Naive thymus-derived CD8-positive, alpha-beta T cell (primary cell): Measurements from ENCODE around the gene CAMK2D. TPM values are rescaled to one million over a fixed set of nuclear protein-coding genes. Genes with fewer than 3 reads are reported as not detected.

Source experiments
- ATAC-seq, 2 donors: fragments of 150-1000 bp; cut with Tn5 transposase in 1 of 2; sonication (Bioruptor Pico), chemical (Tn5 transposase) in 1 of 2; 1 replicate in 1 of 2; 2 replicates in 1 of 2; pipeline ENCODE4 v1.10.0; 2021; ENCODE audit warnings: mild to moderate bottlenecking in 2 of 2, moderate library complexity in 2 of 2
- POLR2A ChIA-PET: fragments of 350-600 bp; sonication (Branson Sonifier 250); formaldehyde crosslinking; loops from one replicate; lab custom pipeline; 2021; ENCODE audit warnings: antibody characterized with exemption; lab: Charles Lee
- DNase-seq, 10 donors: peaks; one replicate each; pipeline versions ENCODE4 v3.0.0 to v3.0.0-alpha.2; 2020 to 2022
- H3K27ac Mint-ChIP-seq, 10 donors: one replicate each; pipeline ENCODE4 v1.8.0; 2020 to 2022; ENCODE audit warnings: mild to moderate bottlenecking in 10 of 10, mixed read lengths in 10 of 10, moderate library complexity in 4 of 10, inconsistent platforms in 1 of 10
- H3K27me3 Mint-ChIP-seq, 5 donors: one replicate each; pipeline ENCODE4 v1.8.0; 2021 to 2022; ENCODE audit warnings: mixed read lengths in 5 of 5
- H3K36me3 Mint-ChIP-seq, 3 donors: one replicate each; pipeline ENCODE4 v1.8.0; 2020 to 2022; ENCODE audit warnings: mixed read lengths in 3 of 3, mild to moderate bottlenecking in 2 of 3, inconsistent platforms in 1 of 3
- H3K4me1 Mint-ChIP-seq, 4 donors: one replicate each; pipeline ENCODE4 v1.8.0; 2021 to 2022; ENCODE audit warnings: mixed read lengths in 4 of 4
- H3K4me3 Mint-ChIP-seq, 10 donors: one replicate each; pipeline ENCODE4 v1.8.0; 2020 to 2022; ENCODE audit warnings: mild to moderate bottlenecking in 10 of 10, mixed read lengths in 10 of 10, moderate library complexity in 6 of 10, inconsistent platforms in 1 of 10
- H3K9me3 Mint-ChIP-seq, 9 donors: one replicate each; pipeline ENCODE4 v1.8.0; 2020 to 2022; ENCODE audit warnings: mixed read lengths in 9 of 9, mild to moderate bottlenecking in 3 of 9, inconsistent platforms in 1 of 9, moderate library complexity in 1 of 9
- polyA plus RNA-seq, 3 donors: library from polyadenylated mRNA; unstranded; fragments of 300-500 nt; fragmentation: Illumina TruSeq; gene quantifications; one replicate each; pipeline ENCODE4 v1.2.3, GENCODE V29; 2021
- total RNA-seq, 8 experiments: library from RNA in 2 of 8; stranded (reverse) in 2 of 8; gene quantifications; one replicate each; pipeline ENCODE4 v1.2.3 and lab custom pipeline; 2021 to 2026

CAMK2D gene
- total and polyA plus RNA-seq, 5 experiments from 2014 or later, result 10.4 to 40.8 (median 12.0) TPM

DNA sequence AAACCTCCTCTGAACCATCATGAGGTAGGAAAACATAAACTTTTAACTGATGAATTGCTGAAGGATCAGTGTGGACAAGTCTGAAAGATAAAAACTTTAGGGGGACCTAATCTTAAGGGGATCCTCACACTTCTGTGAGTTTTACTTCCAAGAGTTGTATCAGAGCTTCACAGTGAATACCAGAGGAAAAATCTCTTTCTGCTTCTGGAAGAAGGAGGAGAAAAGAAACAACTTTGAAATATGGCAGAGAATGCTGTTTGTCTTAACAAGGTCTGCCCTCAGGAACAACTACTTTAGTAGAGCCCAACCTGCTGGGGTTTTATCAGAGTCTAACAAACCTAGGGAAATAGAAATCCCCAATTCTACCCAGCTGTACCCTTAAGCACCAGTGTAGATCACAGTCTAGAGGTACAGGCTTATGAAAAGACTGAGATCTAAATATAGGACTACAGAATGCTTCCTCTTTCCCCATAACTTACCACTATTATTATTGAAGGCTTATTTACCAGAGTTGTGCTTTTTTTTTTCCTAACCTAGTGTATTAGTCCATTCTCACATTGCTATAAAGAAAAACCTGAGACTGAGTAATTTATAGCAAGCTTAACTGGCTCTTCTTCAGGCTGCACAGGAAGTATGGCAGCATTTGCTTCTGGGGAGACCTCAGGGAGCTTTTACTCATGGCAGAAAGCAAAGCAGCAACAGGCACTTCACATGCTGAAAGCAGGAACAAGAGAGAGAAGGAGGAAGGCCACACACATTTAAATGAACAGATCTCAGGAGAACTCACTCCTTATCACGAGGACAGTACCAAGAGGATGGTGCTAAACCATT is 167.9 kb downstream of the CAMK2D start:
- Mint-ChIP-seq H3K4me3 (peak overlapping the region in 1 of 10 donors; percentile 0), H3K4me1 (peaks cover 26 to 76% (median 58%) of the 10 kb centered on the region in 4 donors), H3K36me3 (peaks cover 9 to 57% (median 44%) of the 10 kb centered on the region in 3 donors), H3K27ac (peak overlapping the region in 3 of 10 donors; percentile 52 to 76 (median 54)), H3K27me3 (no peaks in the 10 kb centered on the region), H3K9me3 (peaks cover 0 to 5% (median 0%) of the 10 kb centered on the region in 9 donors)
- DNase-seq, result no peak
- POLR2A ChIA-PET, result no interaction called here
- no peak for ATAC-seq

- no peak for DNase-seq
- no peak for ATAC-seq
- POLR2A ChIA-PET, result interaction anchor here (0.8 kb wide), 1 partner anchor 14 kb away, joined by 3 read pairs; no protein-coding TSS in a partner anchor
- Mint-ChIP-seq H3K36me3 (peaks cover 9 to 45% (median 42%) of the 10 kb centered on the region in 3 donors), H3K4me1 (peaks cover 22 to 70% (median 50%) of the 10 kb centered on the region in 4 donors), H3K9me3 (peaks cover 0 to 6% (median 0%) of the 10 kb centered on the region in 9 donors), H3K4me3 (no peak overlapping the region), H3K27ac (no peak overlapping the region), H3K27me3 (no peaks in the 10 kb centered on the region)
Measured at GRCh38 chr4:113591982-113592381, 169.6 kb downstream of the CAMK2D start.

GRCh38 chr4:113588895-113589668 is 172.5 kb downstream of the CAMK2D start:
- peaks cover 0 to 6% (median 0%) of the 10 kb centered on the region in 9 donors for H3K9me3 Mint-ChIP-seq
- DNase-seq, result no peak
- no peak for ATAC-seq
- POLR2A ChIA-PET, result interaction anchor here (0.7 kb wide), 2 partner anchors 23 to 296 kb away, joined by 3 read pairs; no protein-coding TSS in a partner anchor
- peak overlapping the region in 1 of 10 donors; percentile 0 for H3K27ac Mint-ChIP-seq
- H3K36me3 Mint-ChIP-seq, result peaks cover 9 to 43% (median 24%) of the 10 kb centered on the region in 3 donors
- H3K27me3 Mint-ChIP-seq, result no peaks in the 10 kb centered on the region
- H3K4me3 Mint-ChIP-seq, result no peak overlapping the region
- peaks cover 25 to 50% (median 32%) of the 10 kb centered on the region in 4 donors for H3K4me1 Mint-ChIP-seq

DNA sequence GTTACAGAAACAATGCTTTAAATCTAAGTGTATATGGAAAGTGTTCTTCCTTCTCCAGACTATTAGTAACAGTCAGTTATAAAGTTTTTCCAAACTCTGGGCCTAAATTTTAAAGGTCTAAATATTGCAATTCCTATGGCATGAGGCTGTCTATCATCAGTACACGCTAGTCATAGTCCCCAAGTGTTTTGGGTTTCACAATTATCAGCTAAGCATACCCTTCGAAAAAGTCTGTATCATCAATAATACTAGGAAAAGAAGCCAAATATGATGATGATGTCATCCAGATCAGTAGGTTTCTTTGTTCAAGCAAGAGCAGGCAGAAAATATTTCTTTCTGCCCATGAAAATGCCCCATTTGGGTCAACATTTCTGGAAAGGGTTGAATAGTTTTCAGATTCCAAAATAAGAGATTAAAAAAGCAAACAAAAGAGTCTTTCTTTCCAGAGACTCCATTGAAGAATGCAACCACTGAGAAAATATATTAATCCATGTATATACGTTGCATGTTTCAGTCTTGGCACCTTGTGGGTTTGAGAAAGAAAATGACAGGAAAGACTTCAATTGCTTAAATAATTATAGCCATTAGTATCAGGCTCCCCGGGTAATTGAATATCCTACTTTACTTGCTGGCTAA is 173.8 kb downstream of the CAMK2D start:
- POLR2A ChIA-PET, result no interaction called here

GRCh38 chr4:113587156-113587555 is 174.4 kb downstream of the CAMK2D start:
- no peak overlapping the region for H3K4me3 Mint-ChIP-seq
- no peak for ATAC-seq
- DNase-seq, result no peak
- H3K27ac Mint-ChIP-seq, result no peak overlapping the region
- H3K9me3 Mint-ChIP-seq, result peaks cover 0 to 6% (median 0%) of the 10 kb centered on the region in 9 donors
- H3K4me1 Mint-ChIP-seq, result peaks cover 18 to 43% (median 31%) of the 10 kb centered on the region in 4 donors
- POLR2A ChIA-PET, result no interaction called here
- no peaks in the 10 kb centered on the region for H3K27me3 Mint-ChIP-seq
- H3K36me3 Mint-ChIP-seq, result peaks cover 9 to 39% (median 16%) of the 10 kb centered on the region in 3 donors

More for the DNA sequence above, 173.8 kb downstream of the CAMK2D start:
- Mint-ChIP-seq H3K9me3 (peaks cover 0 to 6% (median 0%) of the 10 kb centered on the region in 9 donors), H3K27ac (no peak overlapping the region), H3K4me3 (no peak overlapping the region), H3K27me3 (no peaks in the 10 kb centered on the region), H3K4me1 (peaks cover 20 to 46% (median 31%) of the 10 kb centered on the region in 4 donors), H3K36me3 (peaks cover 9 to 39% (median 16%) of the 10 kb centered on the region in 3 donors)
- no peak for DNase-seq
- ATAC-seq, result no peak

GRCh38 chr4:113586072-113586471 is 175.5 kb downstream of the CAMK2D start:
- Mint-ChIP-seq H3K27ac (peak overlapping the region in 1 of 10 donors; percentile 52), H3K27me3 (no peaks in the 10 kb centered on the region), H3K4me1 (peaks cover 18 to 35% (median 25%) of the 10 kb centered on the region in 4 donors), H3K4me3 (no peak overlapping the region), H3K36me3 (peaks cover 9 to 33% (median 12%) of the 10 kb centered on the region in 3 donors), H3K9me3 (peaks cover 0 to 6% (median 0%) of the 10 kb centered on the region in 9 donors)
- ATAC-seq (no peak), DNase-seq (no peak)
- POLR2A ChIA-PET, result no interaction called here

DNA sequence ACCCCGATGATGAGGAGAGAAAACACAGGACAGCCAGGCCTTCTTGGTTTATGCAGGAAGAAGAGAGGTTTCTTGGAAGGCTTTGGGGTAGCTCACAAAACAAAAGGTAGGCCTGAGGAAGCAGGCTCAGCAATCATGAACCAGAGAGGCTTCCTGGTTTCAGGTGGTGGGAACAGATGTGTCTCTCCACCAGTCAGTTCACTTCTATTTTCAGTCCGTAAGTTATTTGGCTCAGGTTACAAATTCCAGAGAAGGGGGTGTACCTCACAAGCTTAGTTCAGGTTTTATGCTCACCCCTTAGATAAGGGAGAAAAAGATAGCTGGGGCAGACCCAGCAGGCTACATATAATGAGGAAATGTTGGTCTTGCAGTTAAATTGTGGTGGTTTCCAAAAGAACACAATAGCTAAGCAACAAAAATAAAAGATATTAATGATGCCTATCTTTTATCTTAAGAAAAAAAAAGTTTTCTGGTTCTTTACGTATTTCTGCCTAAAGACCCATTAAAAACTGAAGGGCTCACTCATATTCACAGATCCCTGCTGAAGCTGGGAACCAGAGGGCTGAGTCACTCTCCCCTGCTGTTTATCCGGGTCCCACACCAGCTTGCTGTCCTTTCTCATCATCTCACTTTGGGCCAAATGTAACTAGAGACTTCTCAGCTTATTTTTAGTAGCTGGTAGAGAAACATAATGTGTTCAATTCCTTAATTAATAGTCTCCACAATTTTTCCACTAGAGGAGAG is 177.0 kb downstream of the CAMK2D start:
- POLR2A ChIA-PET, result interaction anchor here (0.8 kb wide), 1 partner anchor 18 kb away, joined by 3 read pairs; no protein-coding TSS in a partner anchor
- Mint-ChIP-seq H3K9me3 (peaks cover 0 to 6% (median 0%) of the 10 kb centered on the region in 9 donors), H3K4me1 (peaks cover 22 to 38% (median 26%) of the 10 kb centered on the region in 4 donors), H3K36me3 (peaks cover 7 to 28% (median 12%) of the 10 kb centered on the region in 3 donors), H3K27ac (peak overlapping the region in 1 of 10 donors; percentile 13), H3K4me3 (no peak overlapping the region), H3K27me3 (no peaks in the 10 kb centered on the region)
- ATAC-seq (no peak), DNase-seq (no peak)

DNA sequence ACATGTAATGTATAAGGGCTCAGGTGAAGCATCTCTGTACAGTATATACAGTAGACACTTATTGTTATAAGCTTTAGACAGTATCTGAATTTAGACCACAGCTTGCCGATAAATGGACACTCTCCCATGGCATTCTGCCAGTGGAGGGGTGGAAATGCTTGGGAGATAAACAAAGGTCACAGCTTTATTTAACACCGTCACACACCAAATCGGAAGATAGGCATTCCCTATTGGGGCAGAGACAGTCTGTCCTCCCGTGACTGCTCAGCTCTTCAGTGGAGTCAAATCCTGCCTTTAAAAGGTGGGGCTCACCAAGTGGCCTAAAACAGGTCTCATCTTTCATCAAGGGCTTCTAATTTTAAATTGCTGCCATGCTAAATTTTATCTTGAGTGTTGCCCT is 178.8 kb downstream of the CAMK2D start:
- Mint-ChIP-seq H3K36me3 (peaks cover 0 to 23% (median 7%) of the 10 kb centered on the region in 3 donors), H3K4me3 (no peak overlapping the region), H3K4me1 (peaks cover 16 to 46% (median 36%) of the 10 kb centered on the region in 4 donors), H3K27me3 (no peaks in the 10 kb centered on the region), H3K9me3 (no peaks in the 10 kb centered on the region), H3K27ac (no peak overlapping the region)
- POLR2A ChIA-PET, result no interaction called here
- ATAC-seq, result no peak
- DNase-seq, result no peak

DNA sequence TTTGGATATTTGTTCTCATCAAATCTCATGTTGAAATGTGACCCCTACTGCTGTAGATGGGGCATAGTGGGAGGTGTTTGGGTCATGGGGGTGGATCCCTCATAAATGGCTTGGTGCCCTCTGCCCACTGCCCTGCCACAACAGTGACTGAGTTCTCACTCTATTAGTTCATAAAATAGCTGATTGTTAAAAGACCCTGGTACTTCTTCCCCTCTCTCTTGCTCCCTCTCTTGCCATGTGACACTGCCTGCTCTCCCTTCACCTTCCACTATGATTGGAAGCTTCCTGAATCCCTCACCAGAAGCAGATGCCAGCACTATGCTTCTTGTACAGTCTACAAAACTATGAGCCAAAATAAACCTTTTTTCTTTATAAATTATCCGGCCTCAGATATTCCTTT is 182.2 kb downstream of the CAMK2D start:
- no peaks in the 10 kb centered on the region for H3K27me3 Mint-ChIP-seq
- H3K27ac Mint-ChIP-seq, result peak overlapping the region in 6 of 10 donors; percentile 16 to 47 (median 22)
- H3K4me3 Mint-ChIP-seq, result no peak overlapping the region
- peaks cover 0 to 8% (median 7%) of the 10 kb centered on the region in 3 donors for H3K36me3 Mint-ChIP-seq
- no peak for ATAC-seq
- POLR2A ChIA-PET, result no interaction called here
- H3K9me3 Mint-ChIP-seq, result no peaks in the 10 kb centered on the region
- peaks cover 19 to 69% (median 52%) of the 10 kb centered on the region in 4 donors for H3K4me1 Mint-ChIP-seq
- DNase-seq, result no peak

- no peak for ATAC-seq
Measured at GRCh38 chr4:113576947-113577678, 184.4 kb downstream of the CAMK2D start.

DNA sequence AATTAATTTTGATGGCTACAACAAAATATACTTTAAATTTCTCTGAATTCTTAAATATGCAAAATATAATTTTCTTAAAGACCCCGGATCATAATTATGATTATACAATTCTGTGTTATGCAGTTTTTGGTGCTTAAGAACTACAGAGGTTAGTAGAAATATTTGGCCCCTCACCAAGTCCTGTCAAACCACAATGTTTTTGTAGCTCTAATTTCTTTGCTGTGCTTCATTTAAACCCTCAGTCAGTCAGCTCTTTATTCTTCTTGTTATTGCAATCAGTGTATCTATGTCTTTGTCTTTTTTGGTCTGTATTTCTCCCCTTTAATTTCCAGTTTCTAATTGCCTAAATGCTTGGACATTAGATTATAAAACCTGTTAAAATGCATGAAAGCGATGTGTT is 186.1 kb downstream of the CAMK2D start:
- DNase-seq, result no peak
- POLR2A ChIA-PET, result no interaction called here
- H3K36me3 Mint-ChIP-seq, result peaks cover 3 to 20% (median 16%) of the 10 kb centered on the region in 3 donors
- peak overlapping the region in 6 of 10 donors; percentile 6 to 67 (median 23) for H3K27ac Mint-ChIP-seq
- H3K27me3 Mint-ChIP-seq, result no peaks in the 10 kb centered on the region
- ATAC-seq, result no peak
- H3K9me3 Mint-ChIP-seq, result peaks cover 0 to 12% (median 0%) of the 10 kb centered on the region in 9 donors
- peak overlapping the region in 1 of 10 donors; percentile 59 for H3K4me3 Mint-ChIP-seq
- peaks cover 23 to 92% (median 57%) of the 10 kb centered on the region in 4 donors for H3K4me1 Mint-ChIP-seq

More at GRCh38 chr4:113576947-113577678, 184.4 kb downstream of the CAMK2D start:
- POLR2A ChIA-PET, result no interaction called here
- DNase-seq, result no peak
- peaks cover 3 to 20% (median 16%) of the 10 kb centered on the region in 3 donors for H3K36me3 Mint-ChIP-seq
- H3K9me3 Mint-ChIP-seq, result peaks cover 0 to 11% (median 0%) of the 10 kb centered on the region in 9 donors
- H3K27me3 Mint-ChIP-seq, result no peaks in the 10 kb centered on the region
- peak overlapping the region in 3 of 10 donors; percentile 1 to 49 (median 13) for H3K4me3 Mint-ChIP-seq
- peaks cover 24 to 81% (median 58%) of the 10 kb centered on the region in 4 donors for H3K4me1 Mint-ChIP-seq
- peak overlapping the region in 5 of 10 donors; percentile 7 to 45 (median 12) for H3K27ac Mint-ChIP-seq
